ENCODE measurements around the gene BDH2.

GRCh38 chr4:103126126-103126525 lies 26.5 kb upstream of the BDH2 start:
- TF ChIP-seq EZH2 (IDR thresholded peaks at IDR 0.05; ENCODE audit: borderline replicate concordance, insufficient read depth, low read length, poor library complexity, severe bottlenecking) (no peak), RAD21 (conservative IDR thresholded peaks at IDR 0.05) (no peak), POLR2AphosphoS5 (IDR thresholded peaks at IDR 0.05) (no peak), SMC3 (conservative IDR thresholded peaks at IDR 0.05; ENCODE audit: poor library complexity) (no peak), REST (IDR thresholded peaks at IDR 0.05; ENCODE audit: borderline replicate concordance) (no peak), CTCF (IDR thresholded peaks at IDR 0.05; ENCODE audit: poor library complexity, severe bottlenecking) (no peak), TAF1 (IDR thresholded peaks at IDR 0.05; ENCODE audit: low read depth) (no peak), EP300 (conservative IDR thresholded peaks at IDR 0.05; ENCODE audit: poor library complexity, severe bottlenecking) (no peak)
